GM21619 (cell line): ENCODE data around the gene PRDX5.
A peak's percentile ranks its signal among the peaks of the same experiment; 100 is the strongest.
"Not testable (repeated sequence)": the region's sequence is repeated elsewhere in the genome, so short reads cannot be mapped to it uniquely, and the experiment has no call there.

ENCODE experiments used
- ATAC-seq: cut with Tn5 transposase; IDR thresholded peaks from one replicate; pipeline ENCODE4 v1.9.1; 2021; ENCODE audit not compliant: unreplicated experiment

PRDX5 gene

GRCh38 chr11:64323373-64323772 lies 5.5 kb downstream of the PRDX5 start:
- no peak for ATAC-seq

DNA sequence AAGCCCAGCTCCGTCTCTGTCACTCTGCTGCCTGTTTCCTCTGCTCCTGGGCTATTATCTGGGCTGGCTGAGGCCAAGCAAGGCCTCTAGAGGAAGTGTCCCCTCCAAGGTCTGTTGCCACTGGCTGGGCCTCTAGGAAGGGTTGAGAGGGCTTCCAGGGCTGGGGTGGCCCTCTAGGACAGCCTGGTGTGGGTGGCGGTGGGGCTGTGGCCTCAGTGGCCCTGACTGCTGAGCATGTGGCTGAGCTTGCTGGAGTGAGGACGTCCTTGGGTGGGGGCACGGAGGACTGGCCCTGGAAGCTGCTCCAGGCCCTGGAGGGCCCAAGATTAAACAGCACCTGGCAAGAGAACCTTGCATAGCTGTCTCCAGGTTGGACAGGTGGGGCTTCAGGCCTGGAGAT lies 6.1 kb downstream of the PRDX5 start:
- not testable (repeated sequence) for ATAC-seq

DNA sequence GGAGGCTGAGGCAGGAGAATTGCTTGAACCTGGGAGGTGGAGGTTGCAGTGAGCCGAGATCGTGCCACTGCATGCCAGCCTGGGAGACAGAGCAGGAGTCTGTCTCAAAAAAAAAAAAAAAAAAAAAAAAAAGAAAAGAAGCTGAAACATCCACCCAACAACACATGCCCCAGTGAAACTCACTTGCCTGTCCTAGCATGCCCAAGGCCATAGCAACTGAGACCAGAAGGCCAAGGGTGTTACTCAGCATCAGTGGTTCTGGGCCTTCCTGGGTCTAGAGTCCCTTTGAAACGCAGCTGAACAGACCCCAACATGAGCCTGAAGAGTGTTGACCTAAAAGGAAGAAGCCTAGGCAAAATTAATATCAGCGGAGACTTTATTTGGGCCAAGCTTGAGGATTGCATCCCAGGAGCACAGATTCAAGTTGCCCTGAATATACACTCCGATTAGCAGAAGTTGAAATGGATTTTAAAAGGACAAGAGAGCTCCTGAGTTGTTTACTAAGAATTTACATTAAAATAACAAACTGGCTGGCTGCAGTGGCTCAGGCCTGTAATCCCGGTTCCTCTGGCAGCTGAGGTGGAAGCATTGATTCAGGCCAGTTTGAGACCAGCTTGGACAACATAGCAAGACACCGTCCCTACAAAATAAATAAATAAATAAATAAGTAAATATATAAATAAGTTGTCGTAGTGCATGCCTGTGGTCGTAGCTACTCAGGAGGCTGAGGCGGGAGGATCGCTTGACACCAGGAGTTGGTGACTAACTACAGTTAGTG lies 7.0 kb downstream of the PRDX5 start:
- ATAC-seq, result no peak

- no peak for ATAC-seq
These were observed 9.5 kb downstream of the PRDX5 start for GRCh38 chr11:64327375-64327774.

- ATAC-seq, result no peak
These were observed 10.1 kb downstream of the PRDX5 start for GRCh38 chr11:64327993-64328392.

- no peak for ATAC-seq
These were observed 13.0 kb downstream of the PRDX5 start for GRCh38 chr11:64330888-64331287.

- no peak for ATAC-seq
These were observed 13.8 kb downstream of the PRDX5 start for GRCh38 chr11:64331569-64332371.

DNA sequence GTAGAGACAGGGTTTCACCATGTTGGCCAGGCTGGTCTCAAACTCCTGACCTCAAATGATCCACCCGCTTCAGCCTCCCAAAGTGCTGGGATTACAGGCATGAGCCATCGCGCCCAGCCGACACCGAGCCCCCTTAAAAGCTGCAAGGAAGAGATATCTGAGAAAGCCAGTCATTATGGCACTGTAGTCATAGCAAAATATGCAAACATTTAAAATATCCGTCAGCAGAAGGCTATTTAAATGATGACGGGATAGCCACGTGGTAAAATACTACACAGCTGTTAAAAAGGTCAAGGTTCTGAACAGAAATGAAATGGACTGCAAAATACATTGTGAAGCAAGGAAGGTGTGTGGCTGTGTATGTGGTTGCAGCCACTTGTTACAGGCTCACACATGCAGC lies 15.6 kb downstream of the PRDX5 start:
- ATAC-seq, result no peak

DNA sequence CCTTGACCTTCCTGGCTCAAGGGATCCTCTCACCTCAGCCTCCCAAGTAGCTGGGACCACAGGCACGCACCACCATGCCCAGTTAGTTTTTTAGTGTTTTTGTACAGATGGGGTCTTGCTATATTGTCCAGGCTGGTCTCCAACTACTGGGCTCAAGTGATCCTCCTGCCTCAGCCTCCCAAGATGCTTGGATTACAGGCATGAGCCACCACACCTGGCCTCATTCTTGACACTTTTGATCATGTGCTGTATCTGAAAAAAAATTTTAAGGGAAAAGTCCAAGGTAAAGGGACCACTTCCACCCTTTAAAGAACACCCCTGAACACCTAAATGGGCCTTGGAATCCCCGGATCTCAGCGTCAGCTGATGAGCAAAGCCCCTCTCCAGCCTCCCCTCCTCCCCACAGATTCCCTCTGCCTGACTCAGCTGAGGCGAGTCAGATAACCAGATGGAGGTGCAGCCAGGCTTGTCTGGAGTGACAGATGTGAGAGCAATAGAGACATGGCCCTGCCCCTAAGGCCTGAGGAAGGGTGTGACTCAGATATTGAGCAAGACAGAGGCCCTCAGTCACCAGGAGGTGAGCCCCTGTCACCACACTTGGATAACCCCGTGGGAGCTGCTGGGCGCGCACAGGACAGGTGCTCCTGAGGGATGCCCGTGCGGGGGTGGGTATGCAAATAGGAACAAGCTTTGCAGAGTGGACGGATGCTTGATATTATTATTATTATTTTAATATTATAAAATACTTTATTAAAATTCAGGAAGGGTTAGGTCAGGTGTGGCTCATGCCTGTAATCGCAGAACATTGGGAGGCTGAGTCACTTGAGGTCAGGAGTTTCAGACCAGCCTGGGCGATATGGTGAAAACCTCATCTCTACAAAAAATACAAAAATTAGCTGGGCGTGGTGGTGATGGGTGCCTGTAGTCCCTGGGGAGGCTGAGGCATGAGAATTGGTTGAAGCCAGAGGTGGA lies 17.1 kb downstream of the PRDX5 start:
- peak; percentile 72 for ATAC-seq

- ATAC-seq, result no peak
These were observed 19.8 kb downstream of the PRDX5 start for GRCh38 chr11:64337538-64338249.

DNA sequence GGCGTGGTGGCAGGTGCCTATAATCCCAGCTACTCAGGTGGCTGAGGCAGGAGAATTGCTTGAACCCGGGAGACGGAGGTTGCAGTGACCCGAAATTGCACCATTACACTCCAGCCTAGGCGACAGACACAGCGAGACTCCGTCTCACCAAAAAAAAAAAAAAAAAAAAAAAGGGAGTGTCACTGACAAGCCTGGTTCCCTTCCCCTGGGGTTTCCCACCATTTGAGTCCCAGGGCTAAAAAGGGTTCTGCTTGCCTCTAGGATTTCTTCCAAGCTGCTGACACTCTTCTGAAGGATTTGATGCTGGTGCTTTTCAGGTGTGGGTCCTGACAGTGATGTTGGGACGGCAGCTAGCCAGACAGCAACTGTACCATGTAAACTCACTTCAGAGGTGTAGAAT lies 20.8 kb downstream of the PRDX5 start:
- no peak for ATAC-seq

DNA sequence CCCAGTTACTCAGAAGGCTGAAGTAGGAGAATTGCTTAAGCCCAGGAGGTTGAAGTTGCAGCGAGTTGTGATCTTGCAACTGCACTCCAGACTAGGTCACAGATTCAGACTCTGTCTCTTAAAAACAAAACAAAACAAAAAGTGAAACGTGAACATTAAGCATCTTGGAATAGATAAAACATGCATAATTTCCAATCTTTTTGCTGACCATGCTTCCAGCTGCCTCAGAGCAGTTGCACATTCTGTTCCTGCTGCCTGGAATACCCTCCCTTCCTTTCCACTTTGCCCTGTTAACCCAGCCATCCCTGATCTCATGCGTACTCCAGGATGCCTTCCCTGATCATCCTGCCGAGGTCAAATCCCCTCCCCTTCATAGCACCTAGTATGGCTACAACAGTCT lies 21.4 kb downstream of the PRDX5 start:
- no peak for ATAC-seq

- ATAC-seq, result peak; percentile 45
These were observed 22.0 kb downstream of the PRDX5 start, which contains the start of gene CCDC88B for GRCh38 chr11:64339754-64340408. TSS of gene CCDC88B (plus strand) at chr11:64340204. CDS start at chr11:64340267, 63 bp downstream.

- no peak for ATAC-seq
These were observed 22.9 kb downstream of the PRDX5 start for GRCh38 chr11:64340671-64341335.

DNA sequence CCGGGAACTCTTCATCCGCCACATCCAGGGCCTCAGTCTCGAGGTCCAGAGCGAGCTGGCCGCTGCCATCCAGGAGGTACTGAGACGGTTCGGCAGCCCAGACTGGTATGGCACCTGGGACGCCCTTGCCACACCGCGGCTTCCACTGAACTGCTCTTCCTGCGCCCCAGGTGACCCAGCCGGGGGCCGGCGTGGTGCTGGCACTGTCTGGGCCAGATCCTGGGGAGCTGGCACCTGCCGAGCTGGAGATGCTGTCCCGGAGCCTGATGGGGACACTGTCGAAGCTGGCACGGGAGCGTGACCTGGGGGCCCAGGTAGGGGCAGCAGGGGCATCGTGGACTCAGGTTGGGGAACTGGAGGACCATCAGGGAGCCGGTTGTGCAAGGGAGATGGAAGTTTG lies 23.5 kb downstream of the PRDX5 start:
- no peak for ATAC-seq

DNA sequence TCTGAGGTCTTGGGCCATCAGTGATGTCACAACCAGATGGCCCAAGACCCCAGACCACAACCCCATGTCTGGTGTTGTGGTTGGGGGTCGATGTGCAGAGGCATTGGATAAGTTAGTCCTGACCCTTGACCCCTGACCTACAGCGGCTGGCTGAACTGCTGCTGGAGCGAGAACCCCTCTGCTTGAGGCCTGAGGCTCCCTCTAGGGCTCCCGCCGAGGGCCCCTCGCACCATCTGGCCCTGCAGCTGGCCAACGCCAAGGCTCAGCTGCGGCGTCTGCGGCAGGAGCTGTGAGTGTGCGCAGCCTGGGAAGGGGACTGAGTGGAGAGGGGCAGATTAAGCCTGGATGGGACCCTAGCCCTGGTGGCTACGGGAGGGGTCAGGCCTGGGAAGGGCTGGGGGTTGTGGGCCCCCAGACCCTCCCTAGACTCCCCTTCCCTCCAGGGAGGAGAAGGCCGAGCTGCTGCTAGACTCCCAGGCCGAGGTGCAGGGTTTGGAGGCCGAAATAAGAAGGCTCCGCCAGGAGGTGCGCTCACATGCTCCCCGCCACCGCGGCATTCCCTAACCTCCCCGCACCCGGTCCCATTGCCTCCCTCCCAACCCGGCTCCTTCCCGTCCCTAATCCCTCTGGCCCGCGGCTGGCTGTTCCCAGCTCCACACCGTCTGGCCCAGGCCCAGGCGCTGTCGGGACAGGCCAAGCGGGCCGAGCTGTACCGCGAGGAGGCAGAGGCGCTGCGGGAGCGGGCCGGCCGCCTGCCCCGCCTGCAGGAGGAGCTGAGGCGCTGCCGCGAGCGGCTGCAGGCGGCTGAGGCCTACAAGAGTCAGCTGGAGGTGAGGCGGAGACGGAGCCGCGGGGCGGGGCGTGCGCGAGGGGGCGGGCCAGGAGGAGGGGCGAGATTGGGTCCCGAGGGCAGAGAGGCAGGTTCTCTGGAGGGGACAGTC lies 24.2 kb downstream of the PRDX5 start:
- peak; percentile 33 for ATAC-seq

DNA sequence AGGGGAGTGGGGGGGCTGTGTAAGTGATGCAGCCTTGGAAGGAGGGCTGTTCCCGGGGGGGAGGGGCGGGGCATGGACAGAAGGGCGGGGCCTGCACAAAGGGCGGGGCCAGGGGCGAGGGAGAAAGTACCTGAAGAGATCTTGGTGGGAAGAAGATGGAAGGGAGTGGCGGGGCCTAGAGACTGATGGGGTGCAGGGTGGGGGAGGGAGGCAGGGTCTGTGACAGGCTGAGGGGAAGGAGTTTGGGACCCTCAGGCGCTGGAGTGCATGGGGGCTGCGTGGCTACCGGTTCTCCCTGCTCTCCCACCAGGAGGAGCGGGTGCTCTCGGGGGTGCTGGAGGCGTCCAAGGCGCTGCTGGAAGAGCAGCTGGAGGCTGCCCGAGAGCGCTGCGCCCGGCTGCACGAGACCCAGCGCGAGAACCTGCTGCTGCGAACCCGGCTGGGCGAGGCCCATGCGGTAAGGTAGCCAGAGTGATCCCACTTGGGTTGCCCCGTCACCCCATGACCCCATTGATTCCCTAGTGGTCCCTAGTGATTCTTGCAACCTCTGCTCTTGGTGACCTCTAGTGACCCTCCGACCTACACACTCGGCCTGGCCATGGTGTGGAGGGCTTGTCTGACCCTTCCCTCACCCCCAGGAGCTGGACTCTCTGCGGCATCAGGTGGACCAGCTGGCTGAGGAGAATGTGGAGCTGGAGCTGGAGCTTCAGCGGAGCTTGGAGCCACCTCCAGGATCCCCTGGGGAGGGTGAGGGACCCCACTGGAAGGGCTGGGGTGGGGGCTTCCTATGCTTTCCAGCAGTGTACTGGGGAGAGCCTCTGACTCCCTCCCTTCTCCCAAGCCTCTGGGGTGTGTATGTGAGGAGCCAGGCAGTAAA lies 25.2 kb downstream of the PRDX5 start:
- no peak for ATAC-seq
